HL-60 (cell line): ENCODE data around the gene GEN1.

ENCODE experiments used
- GABPA ChIP-seq: IDR thresholded peaks from 2 replicates; pipeline ENCODE4 v1.6.1; 2012; ENCODE audit warnings: low read depth
- POLR2AphosphoS5 ChIP-seq: IDR thresholded peaks from 2 replicates; pipeline ENCODE4 v1.6.1; 2012; ENCODE audit warnings: low read depth
- SPI1 ChIP-seq: IDR thresholded peaks from 2 replicates; pipeline ENCODE4 v1.6.1; 2012; ENCODE audit warnings: low read depth, mild to moderate bottlenecking, borderline replicate concordance
- TF ChIP-seq, protein P1 (sequence below): IDR thresholded peaks from one replicate; pipeline ENCODE4 v1.5.1; 2011; ENCODE audit warnings: low read length, control low read depth, inconsistent platforms; ENCODE audit not compliant: insufficient read depth
- TF ChIP-seq, protein P2 (sequence below): IDR thresholded peaks from 2 replicates; pipeline ENCODE4 v1.6.1; 2012; ENCODE audit warnings: low read depth; ENCODE audit not compliant: insufficient replicate concordance

DNA sequence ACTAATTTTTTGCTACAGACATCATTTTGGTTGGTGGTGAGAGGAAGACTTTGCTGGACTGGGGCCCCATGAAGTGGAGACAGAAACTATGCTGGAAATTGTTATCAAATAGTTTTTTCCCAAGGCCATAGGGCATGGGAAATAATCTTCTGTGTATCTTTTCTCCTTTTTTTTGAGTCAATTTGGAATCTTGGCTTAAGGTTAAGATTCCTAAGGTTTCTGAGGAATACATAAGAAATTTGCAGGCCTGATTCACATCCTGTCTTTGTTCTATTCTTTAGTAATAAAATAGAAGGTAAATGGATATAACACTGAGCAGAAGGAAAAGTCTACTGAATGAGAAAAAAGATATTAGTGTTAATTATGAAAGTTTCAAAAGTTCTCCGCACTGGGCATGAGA is 16.9 kb upstream of the GEN1 start:
- TF ChIP-seq, protein P1, sequence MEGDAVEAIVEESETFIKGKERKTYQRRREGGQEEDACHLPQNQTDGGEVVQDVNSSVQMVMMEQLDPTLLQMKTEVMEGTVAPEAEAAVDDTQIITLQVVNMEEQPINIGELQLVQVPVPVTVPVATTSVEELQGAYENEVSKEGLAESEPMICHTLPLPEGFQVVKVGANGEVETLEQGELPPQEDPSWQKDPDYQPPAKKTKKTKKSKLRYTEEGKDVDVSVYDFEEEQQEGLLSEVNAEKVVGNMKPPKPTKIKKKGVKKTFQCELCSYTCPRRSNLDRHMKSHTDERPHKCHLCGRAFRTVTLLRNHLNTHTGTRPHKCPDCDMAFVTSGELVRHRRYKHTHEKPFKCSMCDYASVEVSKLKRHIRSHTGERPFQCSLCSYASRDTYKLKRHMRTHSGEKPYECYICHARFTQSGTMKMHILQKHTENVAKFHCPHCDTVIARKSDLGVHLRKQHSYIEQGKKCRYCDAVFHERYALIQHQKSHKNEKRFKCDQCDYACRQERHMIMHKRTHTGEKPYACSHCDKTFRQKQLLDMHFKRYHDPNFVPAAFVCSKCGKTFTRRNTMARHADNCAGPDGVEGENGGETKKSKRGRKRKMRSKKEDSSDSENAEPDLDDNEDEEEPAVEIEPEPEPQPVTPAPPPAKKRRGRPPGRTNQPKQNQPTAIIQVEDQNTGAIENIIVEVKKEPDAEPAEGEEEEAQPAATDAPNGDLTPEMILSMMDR: no peak
- TF ChIP-seq, protein P2, sequence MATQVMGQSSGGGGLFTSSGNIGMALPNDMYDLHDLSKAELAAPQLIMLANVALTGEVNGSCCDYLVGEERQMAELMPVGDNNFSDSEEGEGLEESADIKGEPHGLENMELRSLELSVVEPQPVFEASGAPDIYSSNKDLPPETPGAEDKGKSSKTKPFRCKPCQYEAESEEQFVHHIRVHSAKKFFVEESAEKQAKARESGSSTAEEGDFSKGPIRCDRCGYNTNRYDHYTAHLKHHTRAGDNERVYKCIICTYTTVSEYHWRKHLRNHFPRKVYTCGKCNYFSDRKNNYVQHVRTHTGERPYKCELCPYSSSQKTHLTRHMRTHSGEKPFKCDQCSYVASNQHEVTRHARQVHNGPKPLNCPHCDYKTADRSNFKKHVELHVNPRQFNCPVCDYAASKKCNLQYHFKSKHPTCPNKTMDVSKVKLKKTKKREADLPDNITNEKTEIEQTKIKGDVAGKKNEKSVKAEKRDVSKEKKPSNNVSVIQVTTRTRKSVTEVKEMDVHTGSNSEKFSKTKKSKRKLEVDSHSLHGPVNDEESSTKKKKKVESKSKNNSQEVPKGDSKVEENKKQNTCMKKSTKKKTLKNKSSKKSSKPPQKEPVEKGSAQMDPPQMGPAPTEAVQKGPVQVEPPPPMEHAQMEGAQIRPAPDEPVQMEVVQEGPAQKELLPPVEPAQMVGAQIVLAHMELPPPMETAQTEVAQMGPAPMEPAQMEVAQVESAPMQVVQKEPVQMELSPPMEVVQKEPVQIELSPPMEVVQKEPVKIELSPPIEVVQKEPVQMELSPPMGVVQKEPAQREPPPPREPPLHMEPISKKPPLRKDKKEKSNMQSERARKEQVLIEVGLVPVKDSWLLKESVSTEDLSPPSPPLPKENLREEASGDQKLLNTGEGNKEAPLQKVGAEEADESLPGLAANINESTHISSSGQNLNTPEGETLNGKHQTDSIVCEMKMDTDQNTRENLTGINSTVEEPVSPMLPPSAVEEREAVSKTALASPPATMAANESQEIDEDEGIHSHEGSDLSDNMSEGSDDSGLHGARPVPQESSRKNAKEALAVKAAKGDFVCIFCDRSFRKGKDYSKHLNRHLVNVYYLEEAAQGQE: no peak
- no peak for TF ChIP-seq SPI1
- no peak for TF ChIP-seq POLR2AphosphoS5
- TF ChIP-seq GABPA: no peak
